ENCODE data around the gene PFKFB2.
A peak's percentile ranks its signal among the peaks of the same experiment; 100 is the strongest.
"Not testable (repeated sequence)": the region's sequence is repeated elsewhere in the genome, so short reads cannot be mapped to it uniquely, and the experiment has no call there.

The PFKFB2 gene

GRCh38 chr1:207039380-207040180, 13.5 kb upstream of the PFKFB2 start:
- DNase-seq (ENCODE audit: low read depth) = no peak

- no peak for DNase-seq (ENCODE audit: low read depth)
These were observed 12.9 kb upstream of the PFKFB2 start for GRCh38 chr1:207040181-207040533.

- not testable (repeated sequence) for DNase-seq (ENCODE audit: low read depth)
These were observed 11.7 kb upstream of the PFKFB2 start for GRCh38 chr1:207041397-207041796.

GRCh38 chr1:207045453-207045852, 7.6 kb upstream of the PFKFB2 start:
- DNase-seq (ENCODE audit: low read depth) = no peak

- DNase-seq (ENCODE audit: low read depth) = no peak
These were observed 5.6 kb upstream of the PFKFB2 start for GRCh38 chr1:207047505-207047904.

- DNase-seq (ENCODE audit: low read depth) = no peak
These were observed 5.0 kb upstream of the PFKFB2 start for GRCh38 chr1:207048041-207048440.

GRCh38 chr1:207049054-207049453, 4.0 kb upstream of the PFKFB2 start:
- no peak for DNase-seq (ENCODE audit: low read depth)

GRCh38 chr1:207049514-207049913, 3.6 kb upstream of the PFKFB2 start:
- no peak for DNase-seq (ENCODE audit: low read depth)

- peak; percentile 32 for DNase-seq (ENCODE audit: low read depth)
These were observed 3.1 kb upstream of the PFKFB2 start for GRCh38 chr1:207049974-207050391.

GRCh38 chr1:207050480-207051190, 2.4 kb upstream of the PFKFB2 start:
- DNase-seq (ENCODE audit: low read depth) = peak; percentile 82

GRCh38 chr1:207051191-207051943, 1.7 kb upstream of the PFKFB2 start, which contains the start of gene YOD1:
TSS of gene YOD1 (minus strand) at chr1:207051208. CDS start at chr1:207051030, 178 bp downstream.
- no peak for DNase-seq (ENCODE audit: low read depth)

- no peak for DNase-seq (ENCODE audit: low read depth)
These were observed 1.4 kb downstream of the PFKFB2 start for GRCh38 chr1:207054491-207054890.

- no peak for DNase-seq (ENCODE audit: low read depth)
These were observed 2.4 kb downstream of the PFKFB2 start for GRCh38 chr1:207055386-207056001.

GRCh38 chr1:207056673-207057072, 3.6 kb downstream of the PFKFB2 start:
- DNase-seq (ENCODE audit: low read depth) = no peak

- no peak for DNase-seq (ENCODE audit: low read depth)
These were observed 5.2 kb downstream of the PFKFB2 start for GRCh38 chr1:207058252-207058651.

GRCh38 chr1:207058878-207059867, 6.1 kb downstream of the PFKFB2 start:
- no peak for DNase-seq (ENCODE audit: low read depth)

- DNase-seq (ENCODE audit: low read depth) = no peak
These were observed 6.8 kb downstream of the PFKFB2 start for GRCh38 chr1:207059881-207060280.

- DNase-seq (ENCODE audit: low read depth) = no peak
These were observed 7.5 kb downstream of the PFKFB2 start for GRCh38 chr1:207060596-207060995.

GRCh38 chr1:207062058-207062457, 9.0 kb downstream of the PFKFB2 start:
- no peak for DNase-seq (ENCODE audit: low read depth)

- no peak for DNase-seq (ENCODE audit: low read depth)
These were observed 9.9 kb downstream of the PFKFB2 start for GRCh38 chr1:207063014-207063413.

- DNase-seq (ENCODE audit: low read depth) = no peak
These were observed 11.5 kb downstream of the PFKFB2 start for GRCh38 chr1:207064561-207064960.

Data from stimulated activated CD8-positive, alpha-beta memory T cell treated with anti-CD3 and anti-CD28 coated beads, Interleukin-15, amount 100 ng/mL, for 1 hour (primary cell).